ENCODE measurements around the gene KHDRBS2.

KHDRBS2 gene

GRCh38 chr6:62009445-62009844 lies 276.6 kb downstream of the KHDRBS2 start:
- Histone ChIP-seq H3K4me2 (ENCODE audit: low read depth, low read length, poor library complexity, severe bottlenecking) (no peak overlapping the region), H3K4me3 (ENCODE audit: insufficient read depth, low read length, poor library complexity, severe bottlenecking) (no peak overlapping the region), H3K79me2 (ENCODE audit: insufficient read depth, low read length) (no peaks in the 10 kb centered on the region), H3F3A (ENCODE audit: insufficient read depth) (no peaks in the 10 kb centered on the region), H2AFZ (ENCODE audit: low read depth, low read length, severe bottlenecking) (no peak overlapping the region), H3K9me3 (ENCODE audit: insufficient read depth, low read length) (no peaks in the 10 kb centered on the region), H3K36me3 (ENCODE audit: low read length) (no peaks in the 10 kb centered on the region), H3K9me2 (replicated peaks; ENCODE audit: insufficient read depth, low read length) (no peaks in the 10 kb centered on the region), H4K20me1 (ENCODE audit: low read depth, low read length) (no peaks in the 10 kb centered on the region), H3K27ac (ENCODE audit: low read depth, low read length) (no peak overlapping the region), H3K9ac (ENCODE audit: low read length) (no peak overlapping the region), H3K27me3 (ENCODE audit: low read length) (no peaks in the 10 kb centered on the region)
- no peak for TF ChIP-seq CTCF (IDR thresholded peaks at IDR 0.05; ENCODE audit: insufficient read depth, low read length, poor library complexity, severe bottlenecking)
- no peak for TF ChIP-seq EZH2phosphoT487 (conservative IDR thresholded peaks at IDR 0.05; ENCODE audit: low read length)

GRCh38 chr6:61989616-61990015 lies 296.4 kb downstream of the KHDRBS2 start:
- H3K36me3 ChIP-seq (ENCODE audit: low read length) = no peaks in the 10 kb centered on the region
- TF ChIP-seq EZH2phosphoT487 (conservative IDR thresholded peaks at IDR 0.05; ENCODE audit: low read length) (no peak), CTCF (IDR thresholded peaks at IDR 0.05; ENCODE audit: insufficient read depth, low read length, poor library complexity, severe bottlenecking) (no peak)
- H3K4me2 ChIP-seq (ENCODE audit: low read depth, low read length, poor library complexity, severe bottlenecking) = no peak overlapping the region
- no peaks in the 10 kb centered on the region for H3F3A ChIP-seq (ENCODE audit: insufficient read depth)
- no peaks in the 10 kb centered on the region for H3K9me3 ChIP-seq (ENCODE audit: insufficient read depth, low read length)
- H3K27ac ChIP-seq (ENCODE audit: low read depth, low read length) = no peak overlapping the region
- H3K4me3 ChIP-seq (ENCODE audit: insufficient read depth, low read length, poor library complexity, severe bottlenecking) = no peak overlapping the region
- H3K79me2 ChIP-seq (ENCODE audit: insufficient read depth, low read length) = no peaks in the 10 kb centered on the region
- no peaks in the 10 kb centered on the region for H4K20me1 ChIP-seq (ENCODE audit: low read depth, low read length)
- no peaks in the 10 kb centered on the region for H3K9me2 ChIP-seq (replicated peaks; ENCODE audit: insufficient read depth, low read length)
- no peaks in the 10 kb centered on the region for H3K27me3 ChIP-seq (ENCODE audit: low read length)
- H2AFZ ChIP-seq (ENCODE audit: low read depth, low read length, severe bottlenecking) = no peak overlapping the region
- no peak overlapping the region for H3K9ac ChIP-seq (ENCODE audit: low read length)

DNA sequence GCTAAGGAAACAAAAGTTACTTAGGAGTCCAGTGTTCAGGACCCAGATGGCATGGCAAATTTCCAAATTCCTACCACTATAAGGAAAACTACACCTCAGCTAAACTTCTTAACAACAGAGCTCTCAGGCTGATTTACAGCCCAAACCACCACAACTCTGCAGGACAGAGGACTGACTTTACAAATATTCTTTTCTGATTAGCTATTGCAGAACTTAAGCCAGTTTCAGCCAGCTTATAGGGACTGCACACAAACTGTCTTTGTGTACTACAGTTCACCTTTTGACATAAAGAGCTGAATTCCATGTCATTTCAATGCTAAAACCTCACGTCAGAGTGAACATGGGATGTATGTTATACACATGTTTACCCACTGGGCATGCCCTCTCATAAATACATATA lies 305.4 kb downstream of the KHDRBS2 start:
- Histone ChIP-seq H3K4me2 (ENCODE audit: low read depth, low read length, poor library complexity, severe bottlenecking) (no peak overlapping the region), H3K27me3 (ENCODE audit: low read length) (no peaks in the 10 kb centered on the region), H2AFZ (ENCODE audit: low read depth, low read length, severe bottlenecking) (no peak overlapping the region), H3K79me2 (ENCODE audit: insufficient read depth, low read length) (no peaks in the 10 kb centered on the region), H3F3A (ENCODE audit: insufficient read depth) (no peaks in the 10 kb centered on the region), H4K20me1 (ENCODE audit: low read depth, low read length) (no peaks in the 10 kb centered on the region), H3K27ac (ENCODE audit: low read depth, low read length) (no peak overlapping the region), H3K36me3 (ENCODE audit: low read length) (no peaks in the 10 kb centered on the region), H3K9ac (ENCODE audit: low read length) (no peak overlapping the region), H3K9me3 (ENCODE audit: insufficient read depth, low read length) (no peaks in the 10 kb centered on the region), H3K9me2 (replicated peaks; ENCODE audit: insufficient read depth, low read length) (no peaks in the 10 kb centered on the region), H3K4me3 (ENCODE audit: insufficient read depth, low read length, poor library complexity, severe bottlenecking) (no peak overlapping the region)
- TF ChIP-seq CTCF (IDR thresholded peaks at IDR 0.05; ENCODE audit: insufficient read depth, low read length, poor library complexity, severe bottlenecking) (no peak), EZH2phosphoT487 (conservative IDR thresholded peaks at IDR 0.05; ENCODE audit: low read length) (no peak)
